ENCODE measurements around the gene COL27A1.

The COL27A1 gene

GRCh38 chr9:114249424-114250234 lies 94.3 kb downstream of the COL27A1 start:
- no peak for DNase-seq

- no peak for DNase-seq
Measured at GRCh38 chr9:114250235-114250568, 94.9 kb downstream of the COL27A1 start.

GRCh38 chr9:114250648-114251047 lies 95.3 kb downstream of the COL27A1 start:
- no peak for DNase-seq

- DNase-seq: no peak
Measured at GRCh38 chr9:114252394-114252793, 97.1 kb downstream of the COL27A1 start.

GRCh38 chr9:114256827-114257328 lies 101.5 kb downstream of the COL27A1 start:
- no peak for DNase-seq

DNA sequence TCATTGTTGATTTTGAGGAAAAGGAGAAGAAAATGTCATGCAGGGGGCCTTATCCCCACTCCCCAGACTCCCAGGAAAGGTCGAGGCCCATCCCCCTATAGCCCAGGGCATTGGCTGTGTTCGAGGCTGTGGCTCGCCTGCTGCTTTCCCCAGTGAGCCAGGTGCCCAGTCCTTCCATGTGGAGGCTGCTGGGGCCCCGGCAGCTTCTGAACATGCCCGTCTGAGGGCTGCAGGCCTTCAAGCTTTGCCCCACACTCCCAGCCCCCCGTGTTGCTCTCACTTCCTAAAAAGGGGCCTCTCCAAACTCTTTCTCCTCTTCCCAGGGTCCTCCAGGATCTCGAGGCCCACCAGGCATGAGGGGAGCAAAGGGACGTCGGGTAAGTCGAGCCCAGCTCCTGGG lies 102.9 kb downstream of the COL27A1 start:
- DNase-seq: no peak

DNA sequence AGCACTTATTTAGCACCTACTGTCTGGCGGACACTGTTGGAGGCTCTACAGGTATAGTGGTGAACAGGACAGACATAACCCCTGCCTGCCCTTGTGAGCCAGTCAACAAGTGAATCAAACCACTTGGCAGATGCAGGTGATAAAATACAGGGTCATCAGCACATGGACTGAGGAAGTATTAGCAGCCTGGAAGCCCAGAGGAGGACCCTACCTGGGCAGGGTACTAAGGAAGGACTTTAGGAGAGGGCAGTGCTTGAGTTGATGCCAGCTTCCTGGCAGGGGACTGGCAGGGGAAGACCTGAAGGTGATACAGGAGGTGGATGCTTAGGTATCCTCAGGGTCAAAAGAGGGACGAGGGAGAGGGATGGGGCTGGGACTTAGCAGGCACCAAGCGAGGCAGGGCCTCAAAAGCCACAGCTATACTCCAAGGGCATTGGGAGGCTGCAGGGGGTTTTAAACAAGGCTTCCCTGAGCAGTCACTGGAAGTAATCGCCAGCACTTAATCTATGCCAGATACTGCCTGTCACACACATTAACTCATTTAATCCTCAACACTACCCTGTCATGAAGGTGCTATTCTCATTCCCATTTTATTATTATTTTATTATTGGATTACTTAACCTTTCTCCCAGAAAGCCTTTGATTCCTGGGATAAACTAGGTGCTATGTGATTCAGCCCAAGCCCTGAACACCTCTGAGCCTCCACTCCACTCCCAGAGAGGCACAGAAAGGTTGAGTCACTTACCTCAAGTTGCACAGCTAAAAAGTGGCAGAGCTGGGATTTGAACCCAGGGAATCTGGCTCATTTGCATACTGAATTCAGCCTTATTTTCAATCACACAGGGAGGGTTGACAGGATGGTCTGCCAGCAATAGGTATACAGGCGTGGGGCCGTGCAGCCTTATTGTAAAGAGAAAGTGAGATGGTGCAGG lies 103.8 kb downstream of the COL27A1 start:
- DNase-seq: no peak

- DNase-seq: no peak
Measured at GRCh38 chr9:114259798-114260523, 104.6 kb downstream of the COL27A1 start.

DNA sequence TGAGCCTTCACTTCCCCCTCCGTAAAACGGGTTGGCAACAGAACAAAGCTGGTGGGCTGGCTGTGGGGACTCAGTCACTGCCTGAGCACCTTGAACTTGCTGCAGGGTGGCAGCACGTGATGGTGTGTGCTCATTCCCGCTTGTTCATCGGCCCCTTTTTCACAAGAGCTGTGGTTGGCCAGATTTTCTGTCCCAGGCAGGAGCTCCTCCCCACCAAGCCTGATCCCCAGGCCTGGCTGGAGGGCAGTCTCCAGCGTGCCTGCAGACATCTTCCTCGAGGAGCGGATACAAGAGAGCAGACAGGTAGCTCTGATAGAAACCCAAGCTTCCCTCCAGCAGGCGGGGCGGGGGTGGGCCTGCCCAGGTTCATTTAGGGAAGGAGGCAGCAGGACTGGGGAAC lies 105.7 kb downstream of the COL27A1 start:
- no peak for DNase-seq

GRCh38 chr9:114261987-114262386 lies 106.7 kb downstream of the COL27A1 start:
- DNase-seq: no peak

DNA sequence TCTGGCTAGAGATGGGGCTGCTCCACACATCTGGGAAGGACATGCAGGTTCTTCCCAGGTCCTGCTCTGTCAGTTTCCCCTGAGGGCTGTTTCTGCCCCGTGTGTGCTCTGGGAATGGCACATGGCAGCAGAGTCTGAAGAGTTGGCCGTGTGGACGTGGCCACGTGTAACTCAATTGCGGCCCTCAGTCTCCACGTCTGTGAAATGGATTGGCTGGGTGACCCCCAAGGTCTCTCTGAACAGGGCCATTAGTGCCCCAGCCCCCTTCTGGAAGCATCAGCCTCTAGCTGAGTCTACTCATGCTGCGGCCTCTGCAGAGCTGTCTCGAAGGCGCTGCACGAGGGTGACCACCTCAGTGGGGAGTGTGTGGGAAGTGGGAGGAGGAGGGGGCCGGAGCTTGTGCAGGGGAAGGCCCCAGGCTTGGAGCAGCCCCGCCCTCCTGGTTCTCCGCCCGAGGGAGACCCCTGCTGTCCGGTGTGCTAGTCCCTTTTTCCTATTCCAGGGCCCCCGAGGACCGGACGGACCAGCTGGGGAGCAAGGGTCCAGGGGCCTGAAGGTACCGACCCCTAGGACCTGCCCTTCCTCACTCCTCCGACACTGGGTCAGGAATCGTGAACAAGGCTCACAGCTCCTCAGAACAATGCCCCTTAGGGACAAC lies 108.6 kb downstream of the COL27A1 start:
- no peak for DNase-seq

DNA sequence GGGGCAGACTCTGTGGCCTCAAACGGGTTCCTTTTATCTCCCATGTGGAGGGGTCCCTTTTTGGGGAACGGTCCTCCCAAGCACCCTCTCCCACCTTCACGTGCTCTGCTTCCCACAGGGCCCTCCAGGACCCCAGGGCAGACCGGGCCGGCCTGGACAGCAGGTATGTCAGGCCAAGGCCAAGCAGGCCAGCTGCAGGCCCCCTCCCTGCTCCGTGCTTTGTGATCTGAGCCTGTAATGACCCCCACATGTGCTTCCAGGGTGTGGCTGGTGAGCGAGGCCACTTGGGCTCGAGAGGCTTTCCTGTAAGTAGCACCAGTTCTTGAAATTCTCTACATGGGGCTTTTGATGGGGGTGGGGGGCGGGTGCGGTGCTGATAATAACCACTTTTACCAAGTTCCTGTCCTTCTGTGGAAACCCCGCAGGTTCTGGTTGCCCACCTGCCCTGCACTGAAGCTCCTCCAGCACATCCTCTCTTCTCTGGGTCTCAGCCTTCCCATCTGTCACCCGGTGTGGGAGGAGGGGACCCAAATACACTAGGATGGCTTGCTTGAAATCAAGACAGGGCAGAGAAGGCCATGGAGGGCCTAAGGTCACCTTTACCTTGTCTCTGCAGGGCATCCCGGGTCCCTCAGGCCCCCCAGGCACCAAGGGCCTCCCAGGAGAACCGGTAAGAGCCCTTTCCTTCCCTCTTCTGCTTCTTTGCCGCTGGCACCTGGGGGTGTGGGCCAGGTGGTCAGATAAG lies 109.6 kb downstream of the COL27A1 start:
- no peak for DNase-seq

- DNase-seq: no peak
Measured at GRCh38 chr9:114266969-114267368, 111.6 kb downstream of the COL27A1 start.

GRCh38 chr9:114269023-114269422 lies 113.7 kb downstream of the COL27A1 start:
- DNase-seq: no peak

GRCh38 chr9:114270120-114270975 lies 115.0 kb downstream of the COL27A1 start:
- no peak for DNase-seq

DNA sequence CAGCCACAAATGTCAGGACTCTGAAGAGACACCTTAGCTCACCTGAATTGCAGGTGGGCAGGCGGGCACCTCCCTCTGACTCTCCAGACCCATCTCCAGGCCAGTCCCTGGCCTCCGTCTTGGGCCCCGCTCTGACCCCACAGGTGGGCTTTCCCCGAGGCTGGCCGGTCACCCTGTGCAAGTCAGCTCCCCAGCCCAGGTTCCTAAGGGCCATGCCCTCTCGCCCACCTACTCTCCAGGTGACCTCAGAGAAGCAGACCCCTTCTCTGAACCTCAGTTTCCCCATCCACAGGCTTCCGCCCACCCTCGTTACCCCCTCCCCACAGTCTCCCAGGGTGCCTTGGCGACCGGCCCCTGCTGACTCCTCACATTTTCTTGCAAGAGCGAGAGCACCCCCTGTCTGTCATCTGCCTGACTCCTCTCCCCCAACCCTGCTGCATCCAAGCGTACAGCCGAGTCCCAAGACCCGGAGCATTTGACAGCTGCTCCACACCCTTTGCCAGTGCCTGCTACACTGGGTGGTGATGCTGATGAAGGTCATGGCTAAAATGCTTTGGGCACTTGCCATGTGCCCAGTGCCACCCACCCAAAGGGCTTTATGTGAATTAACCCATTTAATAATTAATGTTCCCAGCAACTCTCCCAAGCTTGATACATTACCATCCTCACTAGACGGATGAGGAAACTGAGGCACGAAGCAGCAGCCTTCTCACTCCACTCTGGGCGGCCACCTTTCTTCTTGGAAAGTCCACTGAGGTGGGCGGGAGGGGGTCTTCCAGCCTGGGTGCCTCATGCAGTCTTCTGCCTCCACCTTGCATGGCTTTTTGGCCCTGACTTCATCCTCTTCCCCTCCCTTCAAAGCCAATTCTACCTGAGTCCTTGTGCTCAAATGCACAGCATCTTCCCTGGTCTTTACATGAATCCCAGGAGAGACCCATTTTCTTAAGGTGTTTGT lies 116.5 kb downstream of the COL27A1 start:
- peak in 1 of 2 experiments; percentile 30 for DNase-seq

DNA sequence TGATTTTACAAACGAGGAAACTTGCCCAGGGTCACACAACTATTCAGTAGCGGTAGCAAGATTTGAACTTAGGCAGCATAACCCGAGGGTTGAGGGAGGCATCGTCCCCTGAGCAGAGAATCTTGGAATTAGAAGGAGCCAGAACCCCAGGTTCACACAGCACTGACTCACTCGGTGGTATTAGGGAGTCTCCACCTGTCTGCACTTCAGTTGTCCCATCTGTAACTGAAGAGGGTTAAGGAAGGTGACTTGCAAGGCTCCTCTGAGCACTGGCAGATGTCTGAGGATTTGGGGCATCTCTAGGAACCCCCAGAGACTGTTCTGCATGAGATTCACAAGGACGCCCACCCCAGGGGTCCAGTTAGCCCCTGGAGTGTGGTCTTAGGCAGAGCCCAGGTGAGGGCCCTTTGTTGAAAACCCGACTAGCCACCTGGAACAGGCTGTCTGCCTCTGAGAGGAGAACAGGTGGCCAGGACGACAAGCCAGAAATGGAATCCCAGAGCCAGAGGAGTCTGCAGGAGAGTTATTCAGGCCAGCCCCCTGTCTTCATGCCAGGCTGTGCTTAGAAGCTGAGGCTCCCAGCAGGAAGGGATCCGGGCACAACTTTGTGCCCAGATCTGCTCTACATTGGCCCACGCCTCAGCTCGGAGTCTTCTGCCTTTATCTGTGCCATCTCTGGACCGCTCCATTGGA lies 117.5 kb downstream of the COL27A1 start:
- no peak for DNase-seq

DNA sequence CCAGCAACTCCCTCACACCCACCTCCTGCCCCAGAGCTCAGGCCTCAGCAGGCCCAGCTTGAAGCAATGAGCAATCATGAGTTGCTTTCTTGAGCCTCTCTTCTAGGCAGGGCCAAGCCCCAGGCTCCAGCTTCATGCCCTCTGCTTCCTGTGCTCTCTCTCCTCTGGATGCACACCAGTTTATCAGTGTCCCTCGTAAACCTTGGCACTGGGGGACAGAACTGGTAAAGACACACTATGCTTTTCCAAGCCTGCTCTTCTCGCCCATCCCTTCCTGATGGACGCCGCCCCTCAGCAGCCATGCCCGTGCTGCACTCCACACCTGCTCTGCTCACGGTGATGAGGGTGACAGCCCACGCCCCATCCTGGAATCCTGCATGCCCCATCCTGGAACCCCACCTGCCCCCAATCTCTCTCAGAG lies 118.1 kb downstream of the COL27A1 start:
- DNase-seq: no peak

DNA sequence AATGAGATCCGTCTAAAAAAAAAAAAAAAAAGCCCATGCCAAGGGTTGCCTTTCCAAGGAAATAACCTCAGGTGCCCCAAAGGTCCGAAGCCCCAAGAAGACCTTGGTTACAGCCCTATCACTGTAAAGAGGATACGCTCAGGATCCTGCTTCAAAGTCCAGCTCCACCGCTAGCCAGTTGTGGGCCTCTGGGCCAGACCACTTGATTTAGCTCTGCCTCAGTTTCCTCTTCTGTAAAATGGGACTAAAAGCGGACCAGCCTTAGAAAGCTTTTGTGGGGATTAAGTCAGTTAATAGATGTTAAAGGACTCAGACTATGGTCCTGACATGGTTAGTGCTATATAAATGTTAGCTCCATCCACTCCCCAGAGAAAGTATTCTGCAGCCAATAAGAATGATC lies 118.9 kb downstream of the COL27A1 start:
- no peak for DNase-seq
